H1 (cell line): Measurements from ENCODE around the gene MED29.

ENCODE experiments used
- CREB1 ChIP-seq: IDR thresholded peaks from 2 replicates; pipeline ENCODE4 v1.6.1; 2012; ENCODE audit warnings: inconsistent platforms
- CTCF ChIP-seq, 3 experiments: IDR thresholded peaks; 1 replicate in 2 of 3; 2 replicates in 1 of 3; pipeline versions ENCODE4 v1.5.1 to v1.6.1; 2011; ENCODE audit warnings: low read length in 3 of 3, mild to moderate bottlenecking in 3 of 3, inconsistent platforms in 2 of 3, low read depth in 1 of 3, moderate library complexity in 1 of 3; ENCODE audit not compliant: insufficient read depth in 1 of 3; ENCODE audit errors: control extremely low read depth in 1 of 3
- PHF8 ChIP-seq: fragments of 200-600 bp; sonication (generic); conservative IDR thresholded peaks from 2 replicates; pipeline ENCODE4 v1.7.1; 2012; ENCODE audit warnings: low read depth, mild to moderate bottlenecking, inconsistent platforms, low read length, moderate library complexity
- USF2 ChIP-seq: IDR thresholded peaks from 2 replicates; pipeline ENCODE4 v1.6.1; 2011; ENCODE audit warnings: low read length, improper control_type of control experiment

- TF ChIP-seq PHF8 (no peak), CTCF (IDR thresholded peaks at IDR 0.05; ENCODE audit: control extremely low read depth in 1 of 3, insufficient read depth in 1 of 3, low read depth in 1 of 3, low read length in 3 of 3) (no peak), CREB1 (no peak), USF2 (no peak)
These were observed 16.2 kb downstream of the MED29 start for GRCh38 chr19:39407410-39407659.
